Mesothelial cell of epicardium (in vitro differentiated cells): ENCODE data around the gene NT5DC1. TPM values are rescaled to one million over a fixed set of nuclear protein-coding genes. Genes with fewer than 3 reads are reported as not detected.

ENCODE experiments used
- DNase-seq, 2 experiments: peaks; one replicate each; pipeline ENCODE4 v3.0.0; 2021; ENCODE audit warnings: low spot score in 2 of 2; ENCODE audit not compliant: unreplicated experiment in 2 of 2
- H3K27ac Mint-ChIP-seq: 2 replicates; pipeline ENCODE4 v1.8.0; 2021; ENCODE audit warnings: mixed read lengths
- H3K27me3 Mint-ChIP-seq: 2 replicates; pipeline ENCODE4 v1.8.0; 2021; ENCODE audit warnings: low read depth, mixed read lengths
- H3K36me3 Mint-ChIP-seq: 2 replicates; pipeline ENCODE4 v1.8.0; 2021; ENCODE audit warnings: mixed read lengths
- H3K4me1 Mint-ChIP-seq: 2 replicates; pipeline ENCODE4 v1.8.0; 2021; ENCODE audit warnings: mixed read lengths
- H3K4me3 Mint-ChIP-seq: 2 replicates; pipeline ENCODE4 v1.8.0; 2021; ENCODE audit warnings: mild to moderate bottlenecking, moderate library complexity, mixed read lengths
- H3K9me3 Mint-ChIP-seq: 2 replicates; pipeline ENCODE4 v1.8.0; 2021; ENCODE audit warnings: mixed read lengths
- CTCF ChIP-seq: fragments of 200-600 bp; sonication (generic); IDR thresholded peaks from one replicate; pipeline ENCODE4 v1.5.0; 2021; ENCODE audit warnings: antibody characterized with exemption; ENCODE audit not compliant: unreplicated experiment
- total RNA-seq: library from RNA; stranded (reverse); gene quantifications from 3 replicates; pipeline ENCODE4 v1.2.1, GENCODE V29; 2021

NT5DC1 gene
- total RNA-seq, 1 donor from 2014 or later = 34.5 TPM

GRCh38 chr6:116278854-116279231, 178.2 kb downstream of the NT5DC1 start:
- H3K4me3 Mint-ChIP-seq = peak overlapping the region; percentile 94

GRCh38 chr6:116279232-116280160, 178.8 kb downstream of the NT5DC1 start, which contains the start of gene TSPYL1:
Gene TSPYL1, minus strand, starts transcription at chr6:116279930. Its CDS starts 100 bp downstream, at chr6:116279830.
- Mint-ChIP-seq H3K4me3 (peak within 1 kb of the TSS; percentile 94), H3K36me3 (peaks cover 14% of the 10 kb centered on the region), H3K27ac (peak within 1 kb of the TSS; percentile 98), H3K27me3 (no peaks in the 10 kb centered on the region), H3K9me3 (no peaks in the 10 kb centered on the region), H3K4me1 (peaks cover 67% of the 10 kb centered on the region)
- no peak for TF ChIP-seq CTCF
- DNase-seq = peak; percentile 84 to 94

More at GRCh38 chr6:116278854-116279231, 178.2 kb downstream of the NT5DC1 start:
- TF ChIP-seq CTCF = no peak
- Mint-ChIP-seq H3K36me3 (peaks cover 15% of the 10 kb centered on the region), H3K27me3 (no peaks in the 10 kb centered on the region), H3K27ac (peak overlapping the region; percentile 98), H3K4me1 (peaks cover 67% of the 10 kb centered on the region), H3K9me3 (no peaks in the 10 kb centered on the region)
- no peak for DNase-seq

GRCh38 chr6:116280161-116280932, 179.7 kb downstream of the NT5DC1 start:
- peaks cover 11% of the 10 kb centered on the region for H3K36me3 Mint-ChIP-seq
- peaks cover 63% of the 10 kb centered on the region for H3K4me1 Mint-ChIP-seq

GRCh38 chr6:116280933-116281316, 180.3 kb downstream of the NT5DC1 start:
- H3K36me3 Mint-ChIP-seq = peaks cover 10% of the 10 kb centered on the region

More at GRCh38 chr6:116280161-116280932, 179.7 kb downstream of the NT5DC1 start:
- Mint-ChIP-seq H3K4me3 (peak overlapping the region; percentile 94), H3K27ac (peak overlapping the region; percentile 98), H3K27me3 (no peaks in the 10 kb centered on the region), H3K9me3 (no peaks in the 10 kb centered on the region)
- TF ChIP-seq CTCF = no peak
- DNase-seq = no peak

More at GRCh38 chr6:116280933-116281316, 180.3 kb downstream of the NT5DC1 start:
- no peaks in the 10 kb centered on the region for H3K9me3 Mint-ChIP-seq
- peak overlapping the region; percentile 98 for H3K27ac Mint-ChIP-seq
- no peak for TF ChIP-seq CTCF
- no peak for DNase-seq
- H3K27me3 Mint-ChIP-seq = no peaks in the 10 kb centered on the region
- peak overlapping the region; percentile 94 for H3K4me3 Mint-ChIP-seq
- H3K4me1 Mint-ChIP-seq = peaks cover 57% of the 10 kb centered on the region
